GM23338 (cell line): ENCODE results near the gene CBLN3. TPM values are rescaled to one million over a fixed set of nuclear protein-coding genes. Genes with fewer than 3 reads are reported as not detected.

Experiments
- ATAC-seq: fragments of 200-7000 bp; cut with Tn5 transposase; 3 replicates; pipeline ENCODE4 v1.9.1; 2020
- DNase-seq: peaks from one replicate; pipeline ENCODE4 v3.0.0-alpha.2; 2015; ENCODE audit warnings: low spot score
- H2AFZ ChIP-seq: fragments of 200-600 bp; sonication (generic); 2 replicates; pipeline ENCODE4 v1.8.0; 2016; ENCODE audit warnings: antibody characterized with exemption, mild to moderate bottlenecking, moderate library complexity
- H3F3A ChIP-seq: fragments of 200-600 bp; sonication (generic); replicated peaks from 2 replicates; pipeline ENCODE4 v1.8.0; 2017; ENCODE audit warnings: antibody characterized with exemption, mixed run types, low read depth
- H3K27ac ChIP-seq: fragments of 200-600 bp; sonication (generic); 2 replicates; pipeline ENCODE4 v1.6.1; 2016; ENCODE audit warnings: low read depth
- H3K27me3 ChIP-seq: fragments of 200-600 bp; sonication (generic); 2 replicates; pipeline ENCODE4 v1.8.0; 2016; ENCODE audit warnings: mild to moderate bottlenecking, mixed run types, moderate library complexity; ENCODE audit not compliant: insufficient read depth
- H3K36me3 ChIP-seq: fragments of 200-600 bp; sonication (generic); 2 replicates; pipeline ENCODE4 v1.8.0; 2016; ENCODE audit warnings: mild to moderate bottlenecking; ENCODE audit not compliant: insufficient read depth
- H3K4me1 ChIP-seq: fragments of 200-600 bp; sonication (generic); 2 replicates; pipeline ENCODE4 v1.8.0; 2016; ENCODE audit warnings: mild to moderate bottlenecking, moderate library complexity; ENCODE audit not compliant: insufficient read depth
- H3K4me2 ChIP-seq: fragments of 200-600 bp; sonication (generic); 2 replicates; pipeline ENCODE4 v1.7.1; 2017; ENCODE audit warnings: mixed run types
- H3K4me3 ChIP-seq: fragments of 200-600 bp; sonication (generic); 2 replicates; pipeline ENCODE4 v1.6.1; 2016; ENCODE audit warnings: mixed run types
- H3K79me2 ChIP-seq: fragments of 200-600 bp; sonication (generic); replicated peaks from 2 replicates; pipeline ENCODE4 v1.8.0; 2017; ENCODE audit warnings: mild to moderate bottlenecking; ENCODE audit not compliant: insufficient read depth
- H3K9me2 ChIP-seq: fragments of 200-600 bp; sonication (generic); 2 replicates; pipeline ENCODE4 v1.8.0; 2017; ENCODE audit not compliant: insufficient read depth
- H4K20me1 ChIP-seq: fragments of 200-600 bp; sonication (generic); replicated peaks from 2 replicates; pipeline ENCODE4 v1.8.0; 2017; ENCODE audit warnings: mild to moderate bottlenecking; ENCODE audit not compliant: insufficient read depth
- H3K27ac Mint-ChIP-seq: 2 replicates; pipeline ENCODE4 v1.8.0; 2020; ENCODE audit warnings: inconsistent platforms, mild to moderate bottlenecking, moderate library complexity, mixed read lengths
- H3K27me3 Mint-ChIP-seq: 3 replicates; pipeline ENCODE4 v1.8.0; 2022; ENCODE audit warnings: low read depth, mild to moderate bottlenecking, moderate library complexity, mixed read lengths, inconsistent platforms; ENCODE audit not compliant: insufficient read depth, poor library complexity
- H3K36me3 Mint-ChIP-seq: 3 replicates; pipeline ENCODE4 v1.8.0; 2021; ENCODE audit warnings: low read depth, mild to moderate bottlenecking, inconsistent platforms, moderate library complexity, mixed read lengths
- H3K4me1 Mint-ChIP-seq: 3 replicates; pipeline ENCODE4 v1.8.0; 2020; ENCODE audit warnings: mild to moderate bottlenecking, inconsistent platforms, mixed read lengths
- H3K4me3 Mint-ChIP-seq: 3 replicates; pipeline ENCODE4 v1.8.0; 2021; ENCODE audit warnings: moderate library complexity, mild to moderate bottlenecking, inconsistent platforms, mixed read lengths
- H3K9me3 Mint-ChIP-seq: 3 replicates; pipeline ENCODE4 v1.8.0; 2020; ENCODE audit warnings: moderate library complexity, mild to moderate bottlenecking, inconsistent platforms, mixed read lengths
- CREB1 ChIP-seq: fragments of 250-450 bp; sonication (Bioruptor Pico); IDR thresholded peaks from 2 replicates; pipeline ENCODE4 v1.5.0; 2020; ENCODE audit warnings: low read depth, mild to moderate bottlenecking, moderate library complexity
- CTCF ChIP-seq, 2 experiments: fragments of 200-600 bp in 1 of 2; sonication (generic) in 1 of 2; conservative IDR thresholded peaks; 2 replicates each; pipeline versions ENCODE4 v1.5.1 to v1.6.1; 2016 to 2017; ENCODE audit warnings: antibody characterized with exemption in 2 of 2, low read depth in 2 of 2, mild to moderate bottlenecking in 2 of 2, moderate library complexity in 1 of 2
- ETS1 ChIP-seq: IDR thresholded peaks from 2 replicates; pipeline ENCODE4 v1.6.1; 2016; ENCODE audit warnings: antibody characterized with exemption
- EZH2 ChIP-seq: fragments of 200-600 bp; sonication (generic); IDR thresholded peaks from one replicate; pipeline ENCODE4 v1.8.0; 2017; ENCODE audit warnings: antibody characterized with exemption, mild to moderate bottlenecking, low read depth; ENCODE audit not compliant: unreplicated experiment
- EZH2phosphoT487 ChIP-seq: fragments of 200-600 bp; sonication (generic); IDR thresholded peaks from one replicate; pipeline ENCODE4 v1.8.1; 2018; ENCODE audit warnings: antibody characterized with exemption; ENCODE audit not compliant: unreplicated experiment
- JUNB ChIP-seq: IDR thresholded peaks from one replicate; pipeline ENCODE4 v1.6.1; 2016; ENCODE audit warnings: antibody characterized with exemption; ENCODE audit not compliant: unreplicated experiment
- NANOG ChIP-seq: IDR thresholded peaks from 2 replicates; pipeline ENCODE4 v1.6.1; 2016; ENCODE audit warnings: antibody characterized with exemption, borderline replicate concordance
- POLR2AphosphoS5 ChIP-seq: IDR thresholded peaks from 2 replicates; pipeline ENCODE4 v1.6.1; 2016; ENCODE audit warnings: antibody characterized with exemption, low read depth
- REST ChIP-seq: IDR thresholded peaks from one replicate; pipeline ENCODE4 v1.6.1; 2018; ENCODE audit warnings: antibody characterized with exemption; ENCODE audit not compliant: unreplicated experiment
- polyA plus RNA-seq: library from polyadenylated mRNA; unstranded; fragments of >200 nt; fragmentation: Nextera tagmentation; extraction: Ambion mirVana; gene quantifications from 2 replicates; pipeline ENCODE4 v1.2.1, GENCODE V29; 2016
- total RNA-seq: library from RNA; depleted of rRNA; stranded (reverse); fragments of >200 nt; shearing (Covaris generic); gene quantifications from 2 replicates; pipeline ENCODE4 v1.2.3, GENCODE V29; 2014

CBLN3 gene
- total and polyA plus RNA-seq, 2 experiments from 2014 or later, result 0.07 to 0.19 TPM

GRCh38 chr14:24425704-24426103 lies 3.8 kb downstream of the CBLN3 start:
- TF ChIP-seq CTCF (conservative IDR thresholded peaks at IDR 0.05; ENCODE audit: low read depth in 2 of 2) (no peak), POLR2AphosphoS5 (no peak), ETS1 (no peak)
- H2AFZ ChIP-seq, result no peak overlapping the region
- H3K36me3 Mint-ChIP-seq, result no peaks in the 10 kb centered on the region
- no peak overlapping the region for H3K4me3 ChIP-seq
- no peaks in the 10 kb centered on the region for H3K9me2 ChIP-seq
- H3K4me3 Mint-ChIP-seq, result no peak overlapping the region
- no peaks in the 10 kb centered on the region for H4K20me1 ChIP-seq
- no peaks in the 10 kb centered on the region for H3K79me2 ChIP-seq
- H3K4me2 ChIP-seq, result no peak overlapping the region
- ATAC-seq (no peak), DNase-seq (no peak)
- H3K27me3 Mint-ChIP-seq, result peaks cover 12% of the 10 kb centered on the region
- H3F3A ChIP-seq, result 0 out of 2 replicates have a peak, but pooled peaks cover 4% of the 10 kb centered on the region
- H3K9me3 Mint-ChIP-seq, result no peaks in the 10 kb centered on the region
- H3K27me3 ChIP-seq, result peaks cover 49% of the 10 kb centered on the region
- no peak overlapping the region for H3K27ac Mint-ChIP-seq
- peaks cover 15% of the 10 kb centered on the region for H3K4me1 Mint-ChIP-seq
- H3K36me3 ChIP-seq, result no peaks in the 10 kb centered on the region
- peaks cover 10% of the 10 kb centered on the region for H3K4me1 ChIP-seq
- H3K27ac ChIP-seq, result no peak overlapping the region

- H3K27me3 Mint-ChIP-seq, result peaks cover 9% of the 10 kb centered on the region
- no peaks in the 10 kb centered on the region for H3K9me3 Mint-ChIP-seq
- peaks cover 8% of the 10 kb centered on the region for H3K4me1 Mint-ChIP-seq
- H3K4me3 Mint-ChIP-seq, result no peak overlapping the region
- H3K27me3 ChIP-seq, result peaks cover 33% of the 10 kb centered on the region
- no peak for DNase-seq
- no peaks in the 10 kb centered on the region for H3K36me3 ChIP-seq
- no peaks in the 10 kb centered on the region for H3K79me2 ChIP-seq
- no peaks in the 10 kb centered on the region for H3F3A ChIP-seq
- H4K20me1 ChIP-seq, result no peaks in the 10 kb centered on the region
- no peak overlapping the region for H3K27ac ChIP-seq
- ATAC-seq, result no peak
- H3K36me3 Mint-ChIP-seq, result no peaks in the 10 kb centered on the region
- H3K4me1 ChIP-seq, result no peaks in the 10 kb centered on the region
- H3K4me3 ChIP-seq, result no peak overlapping the region
- H3K27ac Mint-ChIP-seq, result no peak overlapping the region
- no peak overlapping the region for H2AFZ ChIP-seq
- H3K4me2 ChIP-seq, result no peak overlapping the region
- no peaks in the 10 kb centered on the region for H3K9me2 ChIP-seq
- TF ChIP-seq NANOG, result no peak
- TF ChIP-seq JUNB, result no peak
- no peak for TF ChIP-seq CREB1 (CRISPR knock-in tag)
- no peak for TF ChIP-seq REST
- TF ChIP-seq EZH2, result no peak
- no peak for TF ChIP-seq EZH2phosphoT487
These were observed 6.5 kb downstream of the CBLN3 start for GRCh38 chr14:24422694-24423601.
